Cardiac fibroblast (primary cell): ENCODE data around the gene ARTN.

Experiments
- DNase-seq, 2 donors: peaks; one replicate each; pipeline versions ENCODE4 v3.0.0 to v3.0.0-alpha.2; 2010; ENCODE audit warnings: low read depth in 2 of 2
- H3K4me3 ChIP-seq, 2 donors: replicated peaks in 1 of 2; 1 replicate in 1 of 2; 2 replicates in 1 of 2; pipeline ENCODE4 v1.5.1; 2011; ENCODE audit warnings: low read depth in 2 of 2, low read length in 2 of 2, mild to moderate bottlenecking in 2 of 2, moderate library complexity in 1 of 2
- TF ChIP-seq, protein P1 (sequence below): IDR thresholded peaks from one replicate; pipeline ENCODE4 v1.5.1; 2011; ENCODE audit warnings: low read depth, mild to moderate bottlenecking, low read length, inconsistent platforms

Gene ARTN

GRCh38 chr1:43938892-43939587 lies 5.4 kb downstream of the ARTN start:
- no peak overlapping the region for H3K4me3 ChIP-seq
- TF ChIP-seq, protein P1, sequence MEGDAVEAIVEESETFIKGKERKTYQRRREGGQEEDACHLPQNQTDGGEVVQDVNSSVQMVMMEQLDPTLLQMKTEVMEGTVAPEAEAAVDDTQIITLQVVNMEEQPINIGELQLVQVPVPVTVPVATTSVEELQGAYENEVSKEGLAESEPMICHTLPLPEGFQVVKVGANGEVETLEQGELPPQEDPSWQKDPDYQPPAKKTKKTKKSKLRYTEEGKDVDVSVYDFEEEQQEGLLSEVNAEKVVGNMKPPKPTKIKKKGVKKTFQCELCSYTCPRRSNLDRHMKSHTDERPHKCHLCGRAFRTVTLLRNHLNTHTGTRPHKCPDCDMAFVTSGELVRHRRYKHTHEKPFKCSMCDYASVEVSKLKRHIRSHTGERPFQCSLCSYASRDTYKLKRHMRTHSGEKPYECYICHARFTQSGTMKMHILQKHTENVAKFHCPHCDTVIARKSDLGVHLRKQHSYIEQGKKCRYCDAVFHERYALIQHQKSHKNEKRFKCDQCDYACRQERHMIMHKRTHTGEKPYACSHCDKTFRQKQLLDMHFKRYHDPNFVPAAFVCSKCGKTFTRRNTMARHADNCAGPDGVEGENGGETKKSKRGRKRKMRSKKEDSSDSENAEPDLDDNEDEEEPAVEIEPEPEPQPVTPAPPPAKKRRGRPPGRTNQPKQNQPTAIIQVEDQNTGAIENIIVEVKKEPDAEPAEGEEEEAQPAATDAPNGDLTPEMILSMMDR = no peak

GRCh38 chr1:43942411-43942810 lies 8.8 kb downstream of the ARTN start:
- no peak overlapping the region for H3K4me3 ChIP-seq
- TF ChIP-seq, protein P1 = no peak
- no peak for DNase-seq

More at GRCh38 chr1:43938892-43939587, 5.4 kb downstream of the ARTN start:
- no peak for DNase-seq

DNA sequence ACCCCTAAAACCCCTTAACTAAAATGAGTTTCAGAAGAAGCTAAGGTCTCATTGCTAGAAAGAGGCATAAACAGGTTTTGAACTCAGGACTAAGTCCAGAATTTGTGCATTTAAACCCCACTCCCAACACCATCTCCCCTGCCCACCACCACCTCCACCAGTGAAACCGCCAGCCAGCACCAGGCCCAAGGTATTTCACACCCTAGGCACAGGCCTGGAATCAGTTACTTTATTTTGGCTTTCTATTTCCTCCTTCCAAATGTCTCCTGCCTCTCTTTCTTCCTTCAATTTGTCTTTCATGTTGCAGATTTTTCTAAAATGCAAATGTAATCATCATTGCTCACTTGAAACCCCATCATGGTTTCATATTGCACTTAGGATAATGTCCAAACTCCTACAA lies 11.3 kb downstream of the ARTN start:
- TF ChIP-seq, protein P1 = no peak
- no peak for DNase-seq
- H3K4me3 ChIP-seq = no peak overlapping the region

GRCh38 chr1:43945674-43946235 lies 12.2 kb downstream of the ARTN start:
- DNase-seq = no peak
- peak overlapping the region; percentile 86 to 94 for H3K4me3 ChIP-seq
- TF ChIP-seq, protein P1 = no peak

DNA sequence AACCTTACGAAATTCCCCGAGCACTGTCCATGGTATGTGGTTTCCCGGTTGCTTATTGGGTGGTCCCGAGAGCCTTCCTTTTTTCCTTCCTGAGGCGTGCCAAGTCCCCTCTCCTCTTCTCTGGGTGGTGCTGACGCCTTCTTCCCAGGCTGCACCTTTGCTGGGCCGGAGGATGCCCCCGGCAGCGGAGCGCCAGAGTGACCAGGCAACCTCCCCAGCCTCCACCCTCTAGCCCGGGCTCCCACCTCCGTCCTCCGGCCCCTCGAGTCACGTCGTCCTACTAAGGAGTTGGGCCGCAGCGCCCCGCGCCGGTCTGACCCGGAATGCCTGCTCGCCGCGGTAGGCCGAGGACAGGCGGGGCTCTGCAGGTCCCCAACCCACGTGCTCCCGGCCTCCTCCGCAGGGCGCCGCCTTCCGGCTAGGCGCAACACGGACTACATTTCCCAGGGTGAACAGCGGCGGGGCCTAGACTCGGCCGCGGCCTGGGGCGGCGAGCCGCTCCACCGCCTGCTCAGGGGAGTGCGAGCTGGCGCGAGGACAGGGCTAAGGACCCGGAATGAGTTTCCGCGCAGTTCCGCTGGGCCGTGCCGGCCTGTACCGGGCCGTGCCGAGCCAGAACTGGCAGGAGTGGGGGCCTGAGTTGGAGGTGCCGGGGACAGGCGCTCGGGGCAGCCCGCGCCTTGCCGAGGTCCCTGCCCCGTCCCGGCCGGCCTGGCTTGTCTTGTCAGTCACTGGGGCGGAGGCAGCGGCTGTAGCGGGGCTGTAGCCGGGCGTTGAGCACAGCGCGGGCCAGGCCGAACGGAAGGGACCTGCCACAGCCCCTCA lies 12.8 kb downstream of the ARTN start, which contains the start of gene IPO13:
TSS of gene IPO13 (plus strand) at position 715 of the 825 bp plus-strand sequence. CDS start 651 bp downstream, outside the sequence.
- H3K4me3 ChIP-seq = peak within 1 kb of the TSS; percentile 86 to 94
- DNase-seq = peak; percentile 97
- TF ChIP-seq, protein P1 = peak; percentile 56

DNA sequence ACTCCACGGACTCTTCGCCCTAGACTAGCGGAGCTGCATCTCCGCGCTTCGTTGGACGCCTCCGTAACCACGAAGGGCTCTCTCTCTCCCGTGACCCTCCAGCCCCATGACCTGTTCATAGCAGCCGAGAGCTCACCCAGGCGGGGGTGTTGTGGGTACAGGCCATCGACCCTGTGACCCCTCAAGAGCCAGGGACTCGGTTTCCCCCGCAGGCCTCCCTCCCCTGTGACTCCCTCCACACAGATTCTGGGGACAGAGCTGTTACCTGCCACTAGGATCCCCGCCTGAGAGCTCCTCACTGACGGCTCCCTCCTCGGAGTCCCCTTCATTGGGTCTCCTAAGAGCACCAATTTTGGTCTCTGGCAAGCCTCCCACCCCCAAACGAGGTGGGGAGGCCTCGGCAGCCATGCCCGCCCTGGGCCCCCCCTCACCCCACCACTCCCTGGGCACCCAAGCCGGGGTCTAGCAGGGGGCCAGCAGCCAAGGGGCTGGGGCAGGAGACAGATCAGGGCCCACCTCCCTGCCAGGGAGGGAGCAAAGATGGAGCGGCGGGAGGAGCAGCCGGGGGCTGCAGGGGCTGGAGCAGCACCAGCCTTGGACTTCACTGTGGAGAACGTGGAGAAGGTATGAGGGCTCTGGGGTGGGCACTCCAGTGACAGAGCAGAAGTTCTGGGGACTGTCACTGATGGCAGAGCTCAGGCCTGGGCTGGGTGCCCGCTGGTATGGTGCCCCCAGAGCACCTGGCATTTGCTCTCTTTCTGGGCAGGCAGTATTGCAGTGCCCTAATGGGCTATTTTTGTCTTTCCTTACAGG lies 13.7 kb downstream of the ARTN start:
- TF ChIP-seq, protein P1 = no peak
- DNase-seq = no peak
- peak overlapping the region; percentile 86 to 94 for H3K4me3 ChIP-seq
